Small intestine (tissue), 7 donors: ENCODE data around the gene GADD45B. TPM values are rescaled to one million over a fixed set of nuclear protein-coding genes. Genes with fewer than 3 reads are reported as not detected.
A peak's percentile ranks its signal among the peaks of the same experiment; 100 is the strongest.

ENCODE experiments used
- DNase-seq, 2 donors: peaks; one replicate each; pipeline versions ENCODE4 v3.0.0 to v3.0.0-alpha.2; 2013
- FAIRE-seq: peaks from 2 replicates; lab custom pipeline; 2012; peaks lifted over from hg19 to GRCh38; lab: Jason Lieb, UNC
- H3K27ac ChIP-seq, 3 donors: one replicate each; pipeline ENCODE4 v1.5.1; 2013; ENCODE audit warnings: low read length in 2 of 3, mild to moderate bottlenecking in 2 of 3, control low read depth in 1 of 3, inconsistent platforms in 1 of 3, low read depth in 1 of 3, moderate library complexity in 1 of 3
- H3K27me3 ChIP-seq, 3 donors: one replicate each; pipeline ENCODE4 v1.6.1; 2013; ENCODE audit warnings: low read length in 3 of 3, inconsistent platforms in 1 of 3; ENCODE audit not compliant: control insufficient read depth in 3 of 3, insufficient read depth in 3 of 3
- H3K36me3 ChIP-seq, 3 donors: one replicate each; pipeline ENCODE4 v1.6.1; 2013; ENCODE audit warnings: low read length in 3 of 3, inconsistent platforms in 1 of 3, low read depth in 1 of 3, mild to moderate bottlenecking in 1 of 3, moderate library complexity in 1 of 3; ENCODE audit not compliant: control insufficient read depth in 3 of 3, insufficient read depth in 2 of 3
- H3K4me1 ChIP-seq, 3 donors: one replicate each; pipeline ENCODE4 v1.6.1; 2013; ENCODE audit warnings: low read length in 2 of 3, inconsistent platforms in 1 of 3, low read depth in 1 of 3, mild to moderate bottlenecking in 1 of 3, moderate library complexity in 1 of 3; ENCODE audit not compliant: control insufficient read depth in 3 of 3, insufficient read depth in 2 of 3
- H3K4me3 ChIP-seq, 3 donors: one replicate each; pipeline ENCODE4 v1.5.1; 2013; ENCODE audit warnings: low read length in 3 of 3, control low read depth in 1 of 3, inconsistent platforms in 1 of 3, low read depth in 1 of 3, mild to moderate bottlenecking in 1 of 3, moderate library complexity in 1 of 3
- H3K9me3 ChIP-seq, 2 donors: one replicate each; pipeline ENCODE4 v1.6.1; 2013; ENCODE audit warnings: low read depth in 1 of 2, low read length in 1 of 2; ENCODE audit not compliant: control insufficient read depth in 2 of 2, insufficient read depth in 1 of 2
- WGBS, 3 donors: extraction: QIAGEN DNeasy Blood & Tissue Kit; methylation state at CpG; one replicate each; pipeline ENCODE4 v1.1.7; 2013; 5-methylcytosine and 5-hydroxymethylcytosine counted together
- polyA plus RNA-seq, 4 donors: library from polyadenylated mRNA; stranded (reverse) in 3 of 4; unstranded in 1 of 4; fragments of 200-250 nt in 3 of 4; fragments of 120-200 nt in 1 of 4; gene quantifications; one replicate each; pipeline versions ENCODE4 v1.2.1 to v1.2.3, GENCODE V29; 2013
- donor health status: healthy with polysubstance abuse.
- donor health status: control.
- donor health status: control.
- donor health status: Bipolar disorder and iron deficiency.
- donor health status: healthy.

Gene GADD45B
- polyA plus RNA-seq, 4 donors = 12.1 to 40.4 (median 15.1) TPM

DNA sequence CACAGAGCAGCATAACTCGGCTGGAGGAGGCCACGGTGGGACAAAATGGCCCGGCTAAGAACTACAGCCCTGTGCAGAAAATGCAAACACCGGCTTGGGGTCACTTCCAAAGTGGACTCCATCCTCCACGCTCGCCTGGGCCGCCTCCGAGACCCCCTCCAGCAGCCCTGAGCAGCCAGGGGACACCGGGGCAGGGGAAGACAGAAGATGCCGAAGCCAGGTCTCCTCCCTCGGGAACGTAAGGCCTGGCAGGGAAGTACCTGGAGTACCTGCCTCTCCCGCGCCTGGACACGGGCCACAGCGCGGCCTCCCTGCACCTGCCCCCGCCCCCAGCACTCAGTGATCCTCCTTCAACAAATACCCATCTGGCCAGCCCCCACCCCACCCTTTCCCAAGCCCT lies 24.2 kb upstream of the GADD45B start:
- no peak overlapping the region for H3K4me3 ChIP-seq
- DNase-seq (no peak), FAIRE-seq (no peak)
- no peaks in the 10 kb centered on the region for H3K27me3 ChIP-seq
- peaks cover 0 to 46% (median 0%) of the 10 kb centered on the region in 3 donors for H3K36me3 ChIP-seq
- no peak overlapping the region for H3K27ac ChIP-seq
- peaks cover 2 to 6% (median 5%) of the 10 kb centered on the region in 3 donors for H3K4me1 ChIP-seq
- 93 to 97% (median 95%) methylated on average over 17 to 18 of the region's 18 CpGs for WGBS, 3 donors
- no peaks in the 10 kb centered on the region for H3K9me3 ChIP-seq

GRCh38 chr19:2453431-2454025 lies 22.4 kb upstream of the GADD45B start:
- no peak for FAIRE-seq
- WGBS, 3 donors = 91 to 96% (median 93%) methylated on average over 18 to 19 of the region's 19 CpGs
- peaks cover 2 to 6% (median 5%) of the 10 kb centered on the region in 3 donors for H3K4me1 ChIP-seq
- H3K9me3 ChIP-seq = no peaks in the 10 kb centered on the region
- no peak overlapping the region for H3K4me3 ChIP-seq
- no peaks in the 10 kb centered on the region for H3K27me3 ChIP-seq
- peaks cover 0 to 34% (median 0%) of the 10 kb centered on the region in 3 donors for H3K36me3 ChIP-seq
- H3K27ac ChIP-seq = no peak overlapping the region
- no peak for DNase-seq

DNA sequence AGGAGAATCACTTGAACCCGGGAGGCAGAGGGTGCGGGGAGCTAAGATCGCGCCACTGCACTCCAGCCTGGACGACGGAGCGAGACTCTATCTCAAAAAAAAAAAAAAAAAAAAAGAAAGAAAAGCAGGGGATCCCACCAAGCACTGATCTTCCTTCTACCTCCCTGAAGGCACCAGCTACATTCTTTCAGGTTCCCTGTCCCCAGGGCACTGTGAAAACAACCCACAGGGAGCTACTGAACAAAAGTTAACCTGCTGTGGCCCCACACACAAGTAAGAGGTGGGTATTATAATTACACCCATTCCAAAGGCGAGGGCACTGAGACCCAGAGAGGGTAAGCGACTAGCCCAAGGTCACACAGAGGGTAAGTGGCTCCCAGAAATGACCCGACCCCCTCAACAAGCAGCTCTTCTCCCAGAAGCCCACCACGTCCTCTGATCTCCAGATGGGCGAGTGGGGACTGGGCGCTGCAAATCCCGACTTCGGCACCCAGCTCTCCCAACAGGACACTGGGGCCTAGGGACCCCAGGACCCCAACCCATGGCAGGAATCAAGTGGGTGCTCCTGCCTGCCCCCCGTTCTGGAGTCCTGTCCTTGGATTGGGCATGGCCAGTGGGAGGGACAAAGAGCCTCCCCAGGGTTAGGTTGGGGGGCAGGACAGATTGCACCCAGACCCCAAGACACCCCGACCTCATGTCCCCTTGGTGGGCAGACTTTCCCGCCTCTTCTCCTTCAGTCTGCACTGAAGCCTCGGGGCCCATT lies 21.5 kb upstream of the GADD45B start:
- DNase-seq = no peak
- Histone ChIP-seq H3K36me3 (peaks cover 0 to 26% (median 0%) of the 10 kb centered on the region in 3 donors), H3K27ac (no peak overlapping the region), H3K4me3 (no peak overlapping the region), H3K4me1 (peaks cover 2 to 6% (median 5%) of the 10 kb centered on the region in 3 donors), H3K9me3 (no peaks in the 10 kb centered on the region), H3K27me3 (no peaks in the 10 kb centered on the region)
- FAIRE-seq = no peak
- 89 to 91% (median 90%) methylated on average over 19 of the region's 19 CpGs for WGBS, 3 donors

- peak overlapping the region; percentile 89 to 94 (median 90) for H3K4me3 ChIP-seq
- H3K4me1 ChIP-seq = peaks cover 2 to 6% (median 5%) of the 10 kb centered on the region in 3 donors
- FAIRE-seq (no peak), DNase-seq (no peak)
- peaks cover 0 to 24% (median 0%) of the 10 kb centered on the region in 3 donors for H3K36me3 ChIP-seq
- no peak overlapping the region for H3K27ac ChIP-seq
- no peaks in the 10 kb centered on the region for H3K9me3 ChIP-seq
- no peaks in the 10 kb centered on the region for H3K27me3 ChIP-seq
- WGBS, 3 donors = 61 to 64% (median 61%) methylated on average over 13 to 14 of the region's 14 CpGs
These were observed 20.7 kb upstream of the GADD45B start for GRCh38 chr19:2454962-2455850.

- Histone ChIP-seq H3K9me3 (no peaks in the 10 kb centered on the region), H3K4me3 (peak overlapping the region; percentile 89 to 94 (median 90)), H3K27ac (no peak overlapping the region), H3K36me3 (peaks cover 0 to 17% (median 0%) of the 10 kb centered on the region in 3 donors), H3K27me3 (no peaks in the 10 kb centered on the region), H3K4me1 (peaks cover 2 to 6% (median 5%) of the 10 kb centered on the region in 3 donors)
- DNase-seq (peak; percentile 27 to 51), FAIRE-seq (no peak)
- 1% methylated on average over 52 to 62 of the region's 62 CpGs for WGBS, 3 donors
These were observed 19.9 kb upstream of the GADD45B start for GRCh38 chr19:2455851-2456570.

- Histone ChIP-seq H3K9me3 (no peaks in the 10 kb centered on the region), H3K4me3 (peak overlapping the region in 2 of 3 donors; percentile 29 to 32), H3K27ac (peak overlapping the region in 2 of 3 donors; percentile 56 to 69), H3K36me3 (peaks cover 0 to 6% (median 0%) of the 10 kb centered on the region in 3 donors), H3K4me1 (peaks cover 2 to 14% (median 5%) of the 10 kb centered on the region in 3 donors), H3K27me3 (no peaks in the 10 kb centered on the region)
- 82 to 90% (median 86%) methylated on average over 8 of the region's 8 CpGs for WGBS, 3 donors
- no peak for FAIRE-seq
- DNase-seq = no peak
These were observed 18.4 kb upstream of the GADD45B start for GRCh38 chr19:2457394-2458037.

- Histone ChIP-seq H3K4me1 (peaks cover 2 to 14% (median 5%) of the 10 kb centered on the region in 3 donors), H3K9me3 (no peaks in the 10 kb centered on the region), H3K27me3 (no peaks in the 10 kb centered on the region), H3K27ac (no peak overlapping the region), H3K36me3 (peaks cover 0 to 3% (median 0%) of the 10 kb centered on the region in 3 donors), H3K4me3 (no peak overlapping the region)
- no peak for FAIRE-seq
- 87 to 96% (median 94%) methylated on average over 5 of the region's 5 CpGs for WGBS, 3 donors
- no peak for DNase-seq
These were observed 17.9 kb upstream of the GADD45B start for GRCh38 chr19:2458054-2458453.
